GM12891 (cell line): Measurements from ENCODE around the gene HEXB.
A peak's percentile ranks its signal among the peaks of the same experiment; 100 is the strongest.

Experiments
- PAX5 ChIP-seq: IDR thresholded peaks from 2 replicates; pipeline ENCODE4 v1.6.1; 2011; ENCODE audit warnings: low read length, moderate library complexity, mild to moderate bottlenecking; ENCODE audit not compliant: insufficient read depth, severe bottlenecking
- POLR2A ChIP-seq: IDR thresholded peaks from 2 replicates; pipeline ENCODE4 v1.6.1; 2011; ENCODE audit warnings: low read depth, low read length, control low read depth
- POLR2AphosphoS5 ChIP-seq: IDR thresholded peaks from 2 replicates; pipeline ENCODE4 v1.6.1; 2011; ENCODE audit warnings: low read depth, low read length, control low read depth
- SPI1 ChIP-seq: IDR thresholded peaks from 2 replicates; pipeline ENCODE4 v1.6.1; 2011; ENCODE audit warnings: low read depth, low read length, control low read depth
- TAF1 ChIP-seq: IDR thresholded peaks from 2 replicates; pipeline ENCODE4 v1.6.1; 2011; ENCODE audit warnings: low read depth, low read length, control low read depth

- TF ChIP-seq POLR2AphosphoS5 (no peak; the same call in 1 of the 2 replicates), POLR2A (peak; percentile 61; the same call in 1 of the 2 replicates), SPI1 (no peak), TAF1 (no peak; the same call in 1 of the 2 replicates), PAX5 (no peak)
Measured at GRCh38 chr5:74684900-74685851, at the start of gene HEXB.
